C1 segment of cervical spinal cord (tissue), 14 donors: ENCODE measurements around the gene ITGA11.
A peak's percentile ranks its signal among the peaks of the same experiment; 100 is the strongest.

ENCODE experiments used
- DNase-seq, 14 donors: peaks; one replicate each; lab custom pipeline; 2025; lab: John Stamatoyannopoulos, UW

Gene ITGA11

GRCh38 chr15:68389936-68390817, 41.8 kb downstream of the ITGA11 start:
- no peak for DNase-seq

DNA sequence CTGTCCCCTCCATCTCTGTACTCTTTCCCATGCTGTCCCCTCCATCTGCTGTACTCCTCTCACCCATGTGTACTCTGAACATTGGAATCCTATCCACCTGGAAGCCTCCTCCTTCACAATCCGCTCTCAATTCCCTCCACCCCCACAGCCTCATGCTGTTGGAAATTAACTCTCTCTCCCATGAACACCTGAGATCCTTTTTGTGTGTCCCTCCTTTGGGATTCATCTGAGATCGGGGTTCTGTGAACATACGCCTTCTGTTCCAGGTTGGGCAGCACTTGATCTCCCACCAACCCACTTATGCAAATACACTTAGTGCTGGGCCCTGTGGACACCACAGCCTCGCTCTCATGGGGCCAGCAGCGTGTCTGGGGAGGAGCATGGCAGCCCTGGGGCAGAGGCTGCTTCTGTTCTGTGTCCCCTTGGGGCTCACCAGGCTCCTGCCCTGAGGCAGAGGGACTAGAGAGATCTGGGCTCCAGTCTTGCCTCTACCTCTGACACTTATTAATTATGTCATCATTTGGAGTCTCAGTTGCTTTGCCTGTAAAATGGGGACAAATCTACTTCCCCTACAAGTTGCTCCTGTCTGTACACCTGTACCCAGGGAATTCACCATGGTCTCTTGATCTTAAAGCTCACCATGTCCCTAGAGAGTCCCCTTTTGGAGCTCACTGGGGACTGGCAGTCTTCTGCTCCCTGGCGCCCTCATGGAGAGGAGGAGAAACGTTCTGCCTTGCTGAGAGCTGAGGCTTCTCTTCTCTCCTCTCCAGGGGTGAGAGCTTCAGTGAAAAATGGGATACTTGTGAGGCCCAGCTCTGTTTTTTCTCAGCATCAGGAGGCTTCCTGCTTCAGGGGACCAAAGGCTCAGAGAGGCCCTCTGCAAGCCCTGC, 42.7 kb downstream of the ITGA11 start:
- no peak for DNase-seq

DNA sequence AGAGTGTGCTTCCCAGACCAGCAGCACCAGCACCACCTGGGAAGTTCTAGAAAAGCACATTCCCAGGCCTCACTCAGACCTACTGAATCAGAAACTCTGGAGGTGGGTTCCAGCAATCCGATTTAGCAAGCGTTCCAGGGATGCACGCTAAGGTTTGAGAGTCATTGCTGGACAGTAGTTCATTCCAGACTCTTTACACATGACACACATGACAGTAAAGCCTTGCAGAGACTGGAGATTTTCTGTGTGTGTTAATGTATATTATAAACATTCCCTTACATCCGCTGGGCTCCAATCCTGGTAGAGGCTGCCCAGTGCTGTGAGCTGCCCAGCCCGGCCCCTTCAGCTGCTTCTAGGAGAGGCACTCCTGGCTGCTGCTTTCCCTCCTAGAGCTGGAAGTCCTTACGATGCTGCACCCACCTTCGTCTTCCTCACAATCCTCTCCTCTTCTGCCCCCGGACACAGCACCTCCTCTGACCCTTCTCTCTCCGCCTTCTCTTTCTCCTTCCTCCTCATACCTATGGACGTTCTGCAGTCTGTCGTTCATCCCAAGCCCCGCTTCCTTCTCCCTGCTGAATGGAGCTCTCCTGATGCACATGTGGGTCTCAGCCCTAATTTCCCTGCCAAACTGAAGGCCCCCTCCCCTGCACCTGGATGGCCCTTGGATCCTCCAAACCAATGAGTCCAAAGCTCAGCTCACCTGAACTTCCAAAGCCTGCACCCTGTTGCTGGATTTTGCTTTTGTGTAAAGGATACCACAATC, 44.4 kb downstream of the ITGA11 start:
- no peak for DNase-seq

DNA sequence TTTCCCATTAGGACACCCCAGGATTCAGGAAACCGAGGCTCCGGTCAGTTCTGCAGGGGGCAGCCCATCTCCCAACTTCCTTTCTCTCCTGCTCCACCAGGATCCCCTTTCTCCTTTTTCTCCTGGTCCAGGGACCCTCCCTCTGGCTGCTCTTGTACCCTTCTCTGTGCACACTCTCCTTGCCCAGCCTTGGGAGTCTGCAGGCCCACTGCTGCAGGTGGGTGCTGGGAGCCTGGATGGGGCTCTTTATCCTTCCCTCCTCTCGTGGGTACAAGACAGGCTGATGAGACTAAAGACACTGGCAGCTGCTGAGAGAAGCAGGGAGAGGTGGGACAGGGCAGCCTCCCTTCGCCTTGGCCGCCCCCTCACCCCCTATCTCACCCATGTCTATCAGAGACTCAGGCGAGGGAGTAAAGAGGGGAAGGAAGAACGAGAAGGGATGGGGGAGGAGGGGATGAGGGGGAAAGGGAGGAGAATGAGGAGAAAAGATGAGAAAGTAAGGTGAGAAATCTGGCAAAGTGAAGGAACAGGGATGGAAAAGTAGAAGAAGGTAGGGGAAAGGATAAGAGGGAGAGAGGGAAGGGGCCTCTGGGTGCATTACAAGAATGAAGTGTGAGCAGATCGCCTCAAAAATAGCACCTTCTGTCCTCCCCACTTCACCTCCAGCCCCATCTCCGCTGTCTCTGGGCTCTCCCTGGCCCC, 45.2 kb downstream of the ITGA11 start:
- DNase-seq, result no peak

- DNase-seq, result no peak
Observed at GRCh38 chr15:68385671-68386586, 46.0 kb downstream of the ITGA11 start.

GRCh38 chr15:68385240-68385561, 46.8 kb downstream of the ITGA11 start:
- no peak for DNase-seq

DNA sequence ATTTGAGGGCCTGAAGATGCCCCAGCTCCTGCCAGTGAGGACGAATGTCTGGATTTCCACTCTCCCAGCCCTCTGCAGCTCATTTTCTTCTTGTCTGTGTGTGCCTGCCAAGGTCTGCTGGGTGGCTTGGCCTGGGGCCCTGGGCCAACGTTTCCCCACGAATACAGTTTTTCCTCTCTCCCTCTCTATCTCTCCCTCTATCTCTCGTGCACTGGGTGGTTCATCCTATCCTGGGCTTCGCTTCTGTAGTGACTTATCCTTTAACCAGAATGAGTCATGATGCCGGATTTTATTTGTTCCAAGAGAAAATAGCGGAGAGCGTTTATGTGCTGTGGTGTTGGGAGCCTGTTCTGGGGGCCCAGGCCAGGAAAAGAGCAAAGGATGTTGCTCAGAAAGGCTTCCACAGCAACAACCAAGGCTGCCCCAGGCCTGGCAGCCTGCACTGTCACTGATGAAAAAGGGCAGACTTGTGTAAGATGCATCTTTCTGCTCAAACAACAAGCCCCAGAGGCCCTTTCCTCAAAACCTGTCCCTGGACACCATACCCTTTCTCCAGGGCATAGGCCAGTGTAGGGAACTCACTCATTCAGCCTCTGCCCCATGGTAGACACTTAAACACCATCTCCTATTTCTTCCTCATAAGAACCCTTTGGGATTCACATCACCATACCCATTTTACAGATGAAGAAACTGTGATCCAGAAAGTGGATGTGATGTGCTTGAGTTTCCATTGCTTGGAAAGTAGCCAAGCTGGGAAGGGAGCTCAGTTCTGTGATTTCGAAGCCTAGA, 47.3 kb downstream of the ITGA11 start:
- peak in 2 of 14 donors; percentile 33 to 54 for DNase-seq

GRCh38 chr15:68383161-68384074, 48.5 kb downstream of the ITGA11 start:
- peak in 1 of 14 donors; percentile 8 for DNase-seq

GRCh38 chr15:68382286-68383007, 49.5 kb downstream of the ITGA11 start:
- no peak for DNase-seq

- DNase-seq, result no peak
Observed at GRCh38 chr15:68380456-68380855, 51.5 kb downstream of the ITGA11 start.

- no peak for DNase-seq
Observed at GRCh38 chr15:68379759-68380290, 52.1 kb downstream of the ITGA11 start.

DNA sequence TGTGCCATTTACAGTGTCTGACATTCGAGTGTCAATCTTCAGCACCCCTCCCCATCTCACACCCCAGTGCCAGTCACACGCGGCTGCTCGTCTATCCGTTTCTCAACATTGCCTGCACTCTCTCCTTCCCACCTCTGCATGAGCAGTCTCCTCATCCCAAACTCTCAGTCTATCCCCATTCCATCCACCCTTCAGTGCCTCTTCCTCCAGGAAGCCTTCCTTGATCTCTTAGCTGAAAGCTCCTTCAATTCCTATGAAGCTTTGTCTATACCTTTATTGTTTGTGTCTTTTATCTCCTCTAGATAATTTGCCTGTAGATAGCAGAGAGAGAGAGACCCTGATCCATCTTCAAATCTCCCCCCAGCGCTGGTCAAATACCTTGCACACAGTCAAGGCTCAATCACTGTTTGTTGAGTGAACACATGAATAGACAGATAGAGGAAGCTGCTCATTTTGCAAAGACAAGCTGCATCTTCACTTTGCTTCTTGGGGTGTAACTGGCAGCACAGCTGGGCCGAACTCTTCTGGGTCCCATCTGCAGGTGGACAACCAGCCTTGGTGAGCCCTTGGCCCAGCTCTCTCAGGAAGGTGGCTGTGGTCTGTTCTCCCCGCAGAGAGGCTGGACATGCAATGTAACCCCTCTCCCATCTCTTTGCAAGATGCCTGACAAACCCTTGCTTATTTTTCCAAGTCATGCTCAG, 52.8 kb downstream of the ITGA11 start:
- no peak for DNase-seq

GRCh38 chr15:68378595-68378994, 53.4 kb downstream of the ITGA11 start:
- DNase-seq, result no peak

DNA sequence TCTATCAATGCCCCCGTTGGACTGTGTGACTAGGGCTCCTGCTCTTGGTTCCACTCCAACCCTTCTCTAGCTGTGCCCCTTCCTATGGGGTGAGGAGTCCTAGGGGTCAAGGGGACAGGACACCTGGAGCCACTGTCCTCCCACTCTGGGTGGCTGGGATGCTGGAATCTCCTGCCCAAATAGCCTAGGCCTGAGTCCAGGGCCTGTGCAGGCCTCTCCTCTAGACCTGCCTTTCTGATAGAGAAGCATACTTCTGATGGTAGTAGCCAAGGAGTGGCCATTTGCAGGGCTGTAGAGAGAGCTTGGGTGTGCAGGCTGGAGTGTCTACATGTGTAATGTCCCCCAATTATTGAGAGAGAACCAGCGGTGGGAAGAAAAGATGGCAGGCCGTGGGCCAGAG, 54.2 kb downstream of the ITGA11 start:
- DNase-seq, result no peak

- DNase-seq, result no peak
Observed at GRCh38 chr15:68376447-68377060, 55.4 kb downstream of the ITGA11 start.

GRCh38 chr15:68375716-68376220, 56.2 kb downstream of the ITGA11 start:
- no peak for DNase-seq
